NCI-H1436 treated with DMSO at 0.1 percent for 48 hours (cell line): Measurements from ENCODE around the gene B4GALNT3.
"Not testable (repeated sequence)": the region's sequence is repeated elsewhere in the genome, so short reads cannot be mapped to it uniquely, and the experiment has no call there.

ENCODE experiments used
- DNase-seq: peaks from one replicate; lab custom pipeline; 2025; lab: John Stamatoyannopoulos, UW

B4GALNT3 gene

GRCh38 chr12:459430-460258, at the start of gene B4GALNT3:
B4GALNT3 (plus strand) TSS chr12:459939; CDS start chr12:460377, 438 bp downstream.
- no peak for DNase-seq

GRCh38 chr12:414859-415258, 44.9 kb upstream of the B4GALNT3 start:
- no peak for DNase-seq

GRCh38 chr12:418432-418831, 41.3 kb upstream of the B4GALNT3 start:
- DNase-seq, result no peak

GRCh38 chr12:422526-422925, 37.2 kb upstream of the B4GALNT3 start:
- no peak for DNase-seq

GRCh38 chr12:435737-436136, 24.0 kb upstream of the B4GALNT3 start:
- DNase-seq, result not testable (repeated sequence)

GRCh38 chr12:442235-442884, 17.4 kb upstream of the B4GALNT3 start:
- DNase-seq, result no peak

GRCh38 chr12:447141-447540, 12.6 kb upstream of the B4GALNT3 start:
- DNase-seq, result no peak

- DNase-seq, result no peak
These were observed 10.5 kb upstream of the B4GALNT3 start for GRCh38 chr12:449203-449602.

- no peak for DNase-seq
These were observed 9.3 kb upstream of the B4GALNT3 start for GRCh38 chr12:450438-450837.

GRCh38 chr12:452667-453210, 7.0 kb upstream of the B4GALNT3 start:
- DNase-seq, result no peak

- no peak for DNase-seq
These were observed 4.9 kb upstream of the B4GALNT3 start for GRCh38 chr12:454833-455232.

GRCh38 chr12:455821-456220, 3.9 kb upstream of the B4GALNT3 start:
- DNase-seq, result no peak

- DNase-seq, result no peak
These were observed 2.1 kb upstream of the B4GALNT3 start for GRCh38 chr12:457676-458075.

- DNase-seq, result no peak
These were observed 699 bp upstream of the B4GALNT3 start for GRCh38 chr12:459050-459429.

- DNase-seq, result no peak
These were observed 807 bp downstream of the B4GALNT3 start for GRCh38 chr12:460261-461230.

- no peak for DNase-seq
These were observed 1.7 kb downstream of the B4GALNT3 start for GRCh38 chr12:461425-461824.

- no peak for DNase-seq
These were observed 3.4 kb downstream of the B4GALNT3 start for GRCh38 chr12:462936-463705.

GRCh38 chr12:464484-465267, 4.9 kb downstream of the B4GALNT3 start:
- DNase-seq, result no peak

GRCh38 chr12:466039-466438, 6.3 kb downstream of the B4GALNT3 start:
- DNase-seq, result no peak

GRCh38 chr12:466762-467161, 7.0 kb downstream of the B4GALNT3 start:
- no peak for DNase-seq
